ENCODE measurements around the gene EML5.
A peak's percentile ranks its signal among the peaks of the same experiment; 100 is the strongest.
"Not testable (repeated sequence)": the region's sequence is repeated elsewhere in the genome, so short reads cannot be mapped to it uniquely, and the experiment has no call there.

The EML5 gene

GRCh38 chr14:88799522-88799921 is 6.8 kb upstream of the EML5 start:
- DNase-seq = no peak

- DNase-seq = peak; percentile 2
Measured at GRCh38 chr14:88798156-88798555, 5.4 kb upstream of the EML5 start.

GRCh38 chr14:88793259-88793625 is 489 bp upstream of the EML5 start:
- DNase-seq = no peak

GRCh38 chr14:88791629-88792472 is 902 bp downstream of the EML5 start:
- DNase-seq = no peak

- DNase-seq = no peak
Measured at GRCh38 chr14:88791252-88791621, 1.5 kb downstream of the EML5 start.

GRCh38 chr14:88790501-88791251 is 2.1 kb downstream of the EML5 start:
- no peak for DNase-seq

GRCh38 chr14:88789573-88789972 is 3.2 kb downstream of the EML5 start:
- not testable (repeated sequence) for DNase-seq

- DNase-seq = no peak
Measured at GRCh38 chr14:88786715-88787114, 6.0 kb downstream of the EML5 start.

- no peak for DNase-seq
Measured at GRCh38 chr14:88785911-88786310, 6.8 kb downstream of the EML5 start.

GRCh38 chr14:88775532-88775931 is 17.2 kb downstream of the EML5 start:
- no peak for DNase-seq

- DNase-seq = no peak
Measured at GRCh38 chr14:88770736-88771135, 22.0 kb downstream of the EML5 start.

- DNase-seq = no peak
Measured at GRCh38 chr14:88765130-88765529, 27.6 kb downstream of the EML5 start.

GRCh38 chr14:88753873-88754272 is 38.9 kb downstream of the EML5 start:
- no peak for DNase-seq

- no peak for DNase-seq
Measured at GRCh38 chr14:88750945-88751344, 41.8 kb downstream of the EML5 start.

- no peak for DNase-seq
Measured at GRCh38 chr14:88750413-88750812, 42.3 kb downstream of the EML5 start.

- DNase-seq = no peak
Measured at GRCh38 chr14:88749139-88749538, 43.6 kb downstream of the EML5 start.

- no peak for DNase-seq
Measured at GRCh38 chr14:88748288-88748687, 44.5 kb downstream of the EML5 start.

- DNase-seq = no peak
Measured at GRCh38 chr14:88746052-88746451, 46.7 kb downstream of the EML5 start.

- DNase-seq = no peak
Measured at GRCh38 chr14:88737245-88737644, 55.5 kb downstream of the EML5 start.

- no peak for DNase-seq
Measured at GRCh38 chr14:88733121-88733520, 59.6 kb downstream of the EML5 start.

GRCh38 chr14:88729159-88729558 is 63.6 kb downstream of the EML5 start:
- no peak for DNase-seq

- no peak for DNase-seq
Measured at GRCh38 chr14:88727057-88727456, 65.7 kb downstream of the EML5 start.

GRCh38 chr14:88710709-88711108 is 82.0 kb downstream of the EML5 start:
- no peak for DNase-seq

GRCh38 chr14:88707088-88707487 is 85.7 kb downstream of the EML5 start:
- no peak for DNase-seq

Measured in NCI-H2029 (cell line).